Neuronal stem cell (in vitro differentiated cells): ENCODE measurements around the gene PDE5A.

Source experiments
- DNase-seq: peaks from one replicate; pipeline ENCODE4 v3.0.0-alpha.2; 2013; ENCODE audit warnings: low spot score
- H2AFZ ChIP-seq: one replicate; pipeline ENCODE4 v1.6.1; 2013; ENCODE audit warnings: mild to moderate bottlenecking, low read length, inconsistent platforms
- H2AK5ac ChIP-seq: 2 replicates; pipeline ENCODE4 v1.6.1; 2013; ENCODE audit warnings: low read depth, mild to moderate bottlenecking, inconsistent platforms, low read length, moderate library complexity, mixed read lengths
- H2BK120ac ChIP-seq: 2 replicates; pipeline ENCODE4 v1.6.1; 2013; ENCODE audit warnings: low read depth, mild to moderate bottlenecking, inconsistent platforms, low read length, moderate library complexity, mixed read lengths
- H2BK12ac ChIP-seq: one replicate; pipeline ENCODE4 v1.6.1; 2013; ENCODE audit warnings: low read length, inconsistent platforms
- H2BK15ac ChIP-seq: 2 replicates; pipeline ENCODE4 v1.6.1; 2013; ENCODE audit warnings: mild to moderate bottlenecking, low read length, inconsistent platforms, mixed read lengths
- H2BK5ac ChIP-seq: one replicate; pipeline ENCODE4 v1.6.1; 2013; ENCODE audit warnings: inconsistent platforms, mild to moderate bottlenecking, low read length, moderate library complexity
- H3K14ac ChIP-seq: one replicate; pipeline ENCODE4 v1.6.1; 2013; ENCODE audit warnings: low read length, inconsistent platforms
- H3K18ac ChIP-seq: 2 replicates; pipeline ENCODE4 v1.6.1; 2013; ENCODE audit warnings: low read length, inconsistent platforms
- H3K23ac ChIP-seq: 2 replicates; pipeline ENCODE4 v1.6.1; 2013; ENCODE audit warnings: low read depth, mild to moderate bottlenecking, mixed read lengths, low read length, inconsistent platforms; ENCODE audit not compliant: poor library complexity
- H3K27ac ChIP-seq: replicated peaks from 3 replicates; pipeline ENCODE4 v1.5.1; 2013; ENCODE audit warnings: low read length, inconsistent platforms
- H3K27me3 ChIP-seq, 3 experiments: 2 replicates each; pipeline ENCODE4 v1.6.1; 2013; ENCODE audit warnings: low read length in 3 of 3, mild to moderate bottlenecking in 2 of 3, inconsistent platforms in 1 of 3, low read depth in 1 of 3, mixed read lengths in 1 of 3, moderate library complexity in 1 of 3; ENCODE audit not compliant: control insufficient read depth in 3 of 3, insufficient read depth in 3 of 3
- H3K36me3 ChIP-seq, 2 donors: replicated peaks in 1 of 2; 2 replicates each; pipeline ENCODE4 v1.6.1; 2013; ENCODE audit warnings: low read length in 2 of 2; ENCODE audit not compliant: control insufficient read depth in 2 of 2, insufficient read depth in 2 of 2
- H3K4ac ChIP-seq: 2 replicates; pipeline ENCODE4 v1.6.1; 2013; ENCODE audit warnings: inconsistent platforms, mild to moderate bottlenecking, low read length, moderate library complexity
- H3K4me1 ChIP-seq, 2 donors: 1 replicate in 1 of 2; 2 replicates in 1 of 2; pipeline ENCODE4 v1.6.1; 2013; ENCODE audit warnings: low read length in 2 of 2, low read depth in 1 of 2; ENCODE audit not compliant: control insufficient read depth in 2 of 2, insufficient read depth in 1 of 2
- H3K4me2 ChIP-seq: one replicate; pipeline ENCODE4 v1.6.1; 2013; ENCODE audit warnings: mild to moderate bottlenecking, low read length, inconsistent platforms; ENCODE audit not compliant: insufficient read depth, poor library complexity, severe bottlenecking
- H3K4me3 ChIP-seq, 2 donors: 2 replicates each; pipeline ENCODE4 v1.5.1; 2013; ENCODE audit warnings: low read length in 2 of 2, mild to moderate bottlenecking in 2 of 2, inconsistent platforms in 1 of 2, moderate library complexity in 1 of 2
- H3K79me1 ChIP-seq: one replicate; pipeline ENCODE4 v1.6.1; 2013; ENCODE audit warnings: low read depth, mild to moderate bottlenecking, inconsistent platforms, low read length, moderate library complexity
- H3K9ac ChIP-seq: one replicate; pipeline ENCODE4 v1.6.1; 2013; ENCODE audit warnings: mild to moderate bottlenecking, low read depth, low read length, inconsistent platforms; ENCODE audit not compliant: poor library complexity
- H3K9me3 ChIP-seq, 2 donors: replicated peaks in 1 of 2; 2 replicates each; pipeline versions ENCODE3 to v1.6.1; 2013; ENCODE audit warnings: low read length in 2 of 2, mild to moderate bottlenecking in 2 of 2, inconsistent platforms in 1 of 2, low read depth in 1 of 2, mixed read lengths in 1 of 2, moderate library complexity in 1 of 2; ENCODE audit not compliant: control insufficient read depth in 2 of 2, insufficient read depth in 1 of 2
- H4K8ac ChIP-seq: one replicate; pipeline ENCODE4 v1.6.1; 2013; ENCODE audit warnings: low read depth, mild to moderate bottlenecking, inconsistent platforms, low read length, moderate library complexity
- H4K91ac ChIP-seq: one replicate; pipeline ENCODE4 v1.6.1; 2013; ENCODE audit warnings: low read length, low read depth, mild to moderate bottlenecking, inconsistent platforms; ENCODE audit not compliant: poor library complexity
- WGBS, 2 donors: extraction: QIAGEN DNeasy Blood & Tissue Kit; methylation state at CpG; one replicate each; pipeline ENCODE4 v1.1.7; 2013; ENCODE audit warnings: missing lambda C conversion rate in 2 of 2, mixed read lengths in 1 of 2; ENCODE audit not compliant: insufficient read length in 2 of 2, insufficient replicate concordance in 1 of 2; ENCODE audit errors: extremely low coverage in 2 of 2; 5-methylcytosine and 5-hydroxymethylcytosine counted together

PDE5A gene

DNA sequence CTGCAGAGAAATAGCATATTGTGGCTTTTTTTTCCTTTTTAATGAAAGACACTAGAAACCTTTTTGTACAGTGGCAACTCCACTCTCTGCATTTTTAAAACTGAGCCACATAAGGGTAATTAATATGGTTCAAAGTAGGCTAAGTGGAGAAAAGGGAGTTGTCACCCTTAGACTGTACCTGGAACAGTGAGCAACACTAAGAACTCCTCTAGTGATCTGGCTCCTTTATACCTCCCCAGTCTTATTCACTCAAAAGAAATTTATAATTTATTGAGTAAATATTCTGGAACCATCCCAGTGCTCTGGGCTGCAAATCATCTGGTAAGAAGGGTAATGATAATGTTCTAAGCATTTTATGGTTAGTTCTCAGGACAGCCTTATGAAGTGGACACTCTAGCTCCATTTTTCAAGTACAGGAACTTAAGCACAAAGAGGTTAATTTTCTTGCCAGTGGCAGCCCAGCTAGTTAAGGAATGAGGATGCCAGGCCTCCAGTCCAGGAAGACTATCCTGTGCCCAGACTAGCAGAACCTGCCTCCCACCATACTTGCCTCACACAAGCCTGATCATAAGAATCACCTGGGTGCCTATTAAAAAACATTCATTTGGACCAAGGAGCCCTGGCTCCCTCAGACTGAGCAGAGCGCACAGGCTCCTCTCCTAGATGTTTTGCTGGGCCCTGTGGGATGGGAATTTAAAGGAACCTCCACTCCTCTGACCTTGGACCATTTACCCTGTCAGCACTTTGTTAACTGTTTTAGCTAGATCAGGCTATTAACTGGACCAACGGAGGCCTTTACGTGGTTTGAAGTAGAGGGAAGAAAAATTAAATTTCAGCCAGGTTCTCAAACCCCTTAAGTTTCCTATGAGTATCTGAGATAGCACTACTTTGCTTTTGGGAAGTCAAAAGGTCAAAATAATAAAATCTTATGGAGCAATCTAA is 102.6 kb downstream of the PDE5A start:
- Histone ChIP-seq H3K4me3 (no peak overlapping the region), H3K9ac (no peak overlapping the region), H3K4me2 (no peak overlapping the region), H3K27me3 (no peaks in the 10 kb centered on the region), H3K79me1 (no peaks in the 10 kb centered on the region), H4K8ac (no peak overlapping the region), H2BK12ac (no peak overlapping the region), H2AFZ (no peak overlapping the region), H3K14ac (no peak overlapping the region), H2BK120ac (no peak overlapping the region), H3K18ac (no peak overlapping the region), H3K9me3 (no peaks in the 10 kb centered on the region), H4K91ac (no peak overlapping the region), H2BK15ac (no peak overlapping the region), H2AK5ac (no peak overlapping the region), H3K27ac (no peak overlapping the region), H2BK5ac (no peak overlapping the region), H3K4me1 (peaks cover 0 to 3% of the 10 kb centered on the region in 2 donors), H3K4ac (no peak overlapping the region), H3K36me3 (peaks cover 1 to 32% of the 10 kb centered on the region in 2 donors), H3K23ac (no peak overlapping the region)
- WGBS, 2 donors: no CpG with 5 or more reads among the region's 3 CpGs
- DNase-seq: no peak

DNA sequence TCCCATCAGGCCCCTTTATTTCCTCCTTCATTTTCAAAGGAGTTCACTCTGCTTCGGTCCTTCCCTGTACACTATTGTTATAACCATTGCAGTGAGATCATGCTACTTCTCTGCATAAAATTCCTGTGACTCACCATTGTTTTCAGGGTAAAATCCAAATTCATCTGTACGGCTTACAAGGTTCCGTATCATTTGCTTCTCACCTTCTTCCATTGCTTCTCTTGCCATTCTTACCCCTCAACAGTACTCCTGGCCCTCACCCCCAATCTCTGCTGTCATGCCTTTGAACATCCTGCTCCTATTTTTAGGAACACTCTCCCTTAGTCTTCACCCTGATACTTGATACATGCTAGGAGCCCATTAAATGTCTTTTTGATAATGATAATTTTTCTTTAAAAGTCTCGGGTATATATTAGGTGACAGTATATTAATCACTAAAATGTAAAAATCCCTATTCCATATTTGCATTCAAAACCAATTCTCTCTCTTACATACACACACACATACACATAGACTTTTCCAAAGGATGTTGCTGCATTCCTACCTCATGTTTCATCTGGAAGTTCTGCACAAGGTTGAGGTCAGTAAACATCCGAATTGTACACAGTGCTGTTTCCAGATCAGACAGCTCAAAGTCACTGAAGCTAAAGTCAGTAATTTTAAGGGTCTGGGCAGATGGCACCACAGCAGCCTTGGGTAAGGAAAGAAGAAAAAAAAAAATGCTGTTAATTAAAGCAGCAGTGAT is 103.4 kb downstream of the PDE5A start:
- WGBS, 2 donors: no CpG with 5 or more reads among the region's 5 CpGs
- no peaks in the 10 kb centered on the region for H3K27me3 ChIP-seq
- no peak overlapping the region for H2AFZ ChIP-seq
- H3K18ac ChIP-seq: no peak overlapping the region
- no peak overlapping the region for H2BK15ac ChIP-seq
- peaks cover 0 to 3% of the 10 kb centered on the region in 2 donors for H3K4me1 ChIP-seq
- H3K36me3 ChIP-seq: peaks cover 1 to 40% of the 10 kb centered on the region in 2 donors
- no peak overlapping the region for H3K4me2 ChIP-seq
- H3K4me3 ChIP-seq: no peak overlapping the region
- no peaks in the 10 kb centered on the region for H3K79me1 ChIP-seq
- H2AK5ac ChIP-seq: no peak overlapping the region
- H2BK120ac ChIP-seq: no peak overlapping the region
- H3K9ac ChIP-seq: no peak overlapping the region
- no peak overlapping the region for H3K14ac ChIP-seq
- no peak overlapping the region for H3K23ac ChIP-seq
- H3K27ac ChIP-seq: no peak overlapping the region
- no peak overlapping the region for H2BK5ac ChIP-seq
- DNase-seq: no peak
- H3K9me3 ChIP-seq: no peaks in the 10 kb centered on the region
- no peak overlapping the region for H2BK12ac ChIP-seq
- no peak overlapping the region for H4K8ac ChIP-seq
- H4K91ac ChIP-seq: no peak overlapping the region
- no peak overlapping the region for H3K4ac ChIP-seq

DNA sequence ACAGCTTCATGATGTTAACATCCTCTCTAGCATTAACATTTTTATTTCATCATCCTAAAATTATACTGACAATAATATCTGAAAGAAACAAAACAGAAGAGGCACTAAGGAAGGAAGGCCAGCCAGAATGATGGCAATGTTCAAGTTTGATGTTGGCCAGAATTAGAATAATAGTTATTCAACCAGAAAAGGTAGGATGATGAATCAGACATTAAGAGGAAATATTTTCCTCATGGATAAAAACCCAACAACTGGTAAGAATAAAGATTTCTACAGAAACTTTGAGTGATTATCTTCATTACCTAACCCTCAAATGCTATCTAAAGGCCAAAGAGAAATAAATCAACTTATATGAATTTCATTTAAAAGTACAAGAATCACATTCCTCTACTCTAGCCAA is 105.2 kb downstream of the PDE5A start:
- H3K14ac ChIP-seq: no peak overlapping the region
- H2AFZ ChIP-seq: no peak overlapping the region
- no peak overlapping the region for H3K4me2 ChIP-seq
- H2BK12ac ChIP-seq: no peak overlapping the region
- peaks cover 1 to 38% of the 10 kb centered on the region in 2 donors for H3K36me3 ChIP-seq
- no peaks in the 10 kb centered on the region for H3K27me3 ChIP-seq
- no peaks in the 10 kb centered on the region for H3K9me3 ChIP-seq
- no peak overlapping the region for H3K18ac ChIP-seq
- no peak overlapping the region for H3K4me3 ChIP-seq
- no peak overlapping the region for H2BK5ac ChIP-seq
- H2BK15ac ChIP-seq: no peak overlapping the region
- peaks cover 3 to 5% of the 10 kb centered on the region in 2 donors for H3K4me1 ChIP-seq
- no peak overlapping the region for H4K91ac ChIP-seq
- no peak overlapping the region for H2BK120ac ChIP-seq
- DNase-seq: no peak
- no peak overlapping the region for H2AK5ac ChIP-seq
- H4K8ac ChIP-seq: no peak overlapping the region
- no peaks in the 10 kb centered on the region for H3K79me1 ChIP-seq
- H3K9ac ChIP-seq: no peak overlapping the region
- no peak overlapping the region for H3K23ac ChIP-seq
- H3K4ac ChIP-seq: no peak overlapping the region
- H3K27ac ChIP-seq: no peak overlapping the region

DNA sequence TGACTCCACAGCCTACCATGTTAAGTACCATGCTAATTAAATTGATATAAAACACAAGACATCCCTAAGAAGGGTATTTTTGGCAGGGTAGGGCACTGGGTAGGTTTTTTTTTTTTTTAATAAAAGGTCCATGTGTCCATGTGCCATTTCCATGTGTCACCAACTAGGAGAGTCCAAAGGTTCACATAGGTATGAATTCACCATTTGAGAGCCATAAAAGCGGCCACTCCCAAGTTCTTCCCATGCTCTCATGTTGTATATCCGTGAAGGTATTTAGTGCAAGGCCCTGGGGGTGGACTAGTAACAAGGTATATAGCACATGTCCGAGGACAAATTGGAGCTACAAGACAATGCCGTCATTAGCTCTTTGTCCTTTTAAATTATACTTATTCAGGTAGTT is 107.3 kb downstream of the PDE5A start:
- no peak overlapping the region for H2BK120ac ChIP-seq
- no peak overlapping the region for H3K18ac ChIP-seq
- no peak overlapping the region for H3K14ac ChIP-seq
- no peak overlapping the region for H2AFZ ChIP-seq
- DNase-seq: no peak
- no peaks in the 10 kb centered on the region for H3K27me3 ChIP-seq
- no peak overlapping the region for H3K27ac ChIP-seq
- H3K4ac ChIP-seq: no peak overlapping the region
- no peak overlapping the region for H3K23ac ChIP-seq
- no peak overlapping the region for H4K8ac ChIP-seq
- H3K9me3 ChIP-seq: no peaks in the 10 kb centered on the region
- H3K79me1 ChIP-seq: no peaks in the 10 kb centered on the region
- H3K4me1 ChIP-seq: peaks cover 5 to 8% of the 10 kb centered on the region in 2 donors
- no peak overlapping the region for H2BK15ac ChIP-seq
- no CpG with 5 or more reads among the region's 4 CpGs for WGBS, 2 donors
- no peak overlapping the region for H2BK5ac ChIP-seq
- H2AK5ac ChIP-seq: no peak overlapping the region
- no peak overlapping the region for H2BK12ac ChIP-seq
- H3K4me2 ChIP-seq: no peak overlapping the region
- H3K4me3 ChIP-seq: no peak overlapping the region
- peaks cover 1 to 56% of the 10 kb centered on the region in 2 donors for H3K36me3 ChIP-seq
- no peak overlapping the region for H4K91ac ChIP-seq
- no peak overlapping the region for H3K9ac ChIP-seq
